ENCODE data around the gene RFC5.

The RFC5 gene

DNA sequence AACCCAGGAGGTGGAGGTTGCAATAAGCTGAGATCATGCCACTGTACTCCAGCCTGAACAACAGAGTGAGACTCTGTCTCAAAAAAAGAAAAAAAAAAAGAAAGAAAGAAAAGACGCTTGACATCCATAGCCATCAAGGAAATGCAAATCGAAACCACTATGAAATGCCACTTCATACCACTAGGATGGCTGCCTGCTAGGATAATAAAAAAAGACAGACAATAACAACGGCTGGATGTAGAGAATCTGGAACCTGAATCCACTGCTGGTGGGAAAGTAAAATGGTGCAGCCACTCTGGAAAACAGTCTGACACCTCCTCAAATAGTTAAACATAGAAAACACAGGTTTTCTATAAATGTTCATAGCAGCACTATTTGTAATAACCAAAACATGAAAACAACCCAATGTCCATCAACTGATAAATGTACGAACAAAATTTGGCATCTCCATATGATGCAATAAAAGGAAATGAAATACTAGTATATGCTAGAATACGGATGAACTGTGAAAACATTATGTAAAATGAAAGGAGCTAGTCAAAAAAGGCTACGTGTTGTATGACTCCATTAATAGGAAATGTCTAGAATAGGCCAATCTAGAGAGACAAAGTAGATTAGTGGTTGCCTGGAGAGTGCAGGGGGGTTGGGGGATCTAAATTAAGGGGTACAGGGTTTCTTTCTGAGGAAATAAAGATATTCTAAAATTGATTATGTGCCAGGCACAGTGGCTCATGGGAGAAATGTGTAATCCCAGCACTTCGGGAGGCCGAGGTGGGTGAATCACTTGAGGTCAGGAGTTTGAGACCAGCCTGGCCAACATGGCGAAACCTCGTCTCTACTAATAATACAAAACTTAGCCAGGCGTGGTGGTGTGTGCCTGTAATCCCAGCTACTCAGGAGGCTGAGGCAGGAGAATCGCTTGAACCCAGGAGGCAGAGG is 34.7 kb downstream of the RFC5 start:
- DNase-seq (ENCODE audit: low read depth in 2 of 3, low spot score in 1 of 3): no peak

DNA sequence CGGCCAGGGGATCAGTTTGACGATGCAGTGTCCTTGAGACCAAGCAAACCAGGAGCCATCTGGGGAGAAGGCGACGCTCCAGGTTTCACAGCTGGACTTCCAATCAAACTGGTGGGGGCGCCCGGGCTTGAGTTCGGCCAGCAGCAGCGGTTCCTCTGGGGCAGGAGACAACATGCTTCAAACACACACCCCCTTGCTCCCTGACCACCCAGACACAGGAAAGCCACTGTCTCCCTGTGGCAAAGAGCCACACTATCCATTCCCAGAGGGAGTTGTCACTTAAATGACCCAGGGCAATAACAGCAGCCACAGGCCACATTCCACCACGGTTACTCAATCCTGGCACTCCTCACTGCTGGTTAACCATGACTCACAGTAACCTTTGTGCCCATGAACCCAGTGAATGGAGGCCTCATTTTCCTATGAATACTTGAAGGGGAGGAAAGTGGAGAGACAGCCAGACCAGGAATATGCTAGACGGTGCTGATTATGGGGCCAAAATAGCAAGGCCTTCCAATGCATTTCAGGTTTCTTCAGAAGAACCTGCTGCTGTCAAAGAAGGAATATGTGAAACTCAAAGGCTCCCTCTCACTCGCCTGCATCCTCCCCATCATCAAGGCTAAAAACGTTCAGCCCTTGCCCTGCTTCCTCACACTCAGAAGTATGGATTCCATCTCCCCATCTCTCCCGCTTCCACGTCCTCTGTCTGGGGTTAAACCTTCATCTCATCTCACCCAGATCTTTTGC is 36.0 kb downstream of the RFC5 start:
- peak in 2 of 3 donors; percentile 42 to 43 for DNase-seq (ENCODE audit: low read depth in 2 of 3, low spot score in 1 of 3)

DNA sequence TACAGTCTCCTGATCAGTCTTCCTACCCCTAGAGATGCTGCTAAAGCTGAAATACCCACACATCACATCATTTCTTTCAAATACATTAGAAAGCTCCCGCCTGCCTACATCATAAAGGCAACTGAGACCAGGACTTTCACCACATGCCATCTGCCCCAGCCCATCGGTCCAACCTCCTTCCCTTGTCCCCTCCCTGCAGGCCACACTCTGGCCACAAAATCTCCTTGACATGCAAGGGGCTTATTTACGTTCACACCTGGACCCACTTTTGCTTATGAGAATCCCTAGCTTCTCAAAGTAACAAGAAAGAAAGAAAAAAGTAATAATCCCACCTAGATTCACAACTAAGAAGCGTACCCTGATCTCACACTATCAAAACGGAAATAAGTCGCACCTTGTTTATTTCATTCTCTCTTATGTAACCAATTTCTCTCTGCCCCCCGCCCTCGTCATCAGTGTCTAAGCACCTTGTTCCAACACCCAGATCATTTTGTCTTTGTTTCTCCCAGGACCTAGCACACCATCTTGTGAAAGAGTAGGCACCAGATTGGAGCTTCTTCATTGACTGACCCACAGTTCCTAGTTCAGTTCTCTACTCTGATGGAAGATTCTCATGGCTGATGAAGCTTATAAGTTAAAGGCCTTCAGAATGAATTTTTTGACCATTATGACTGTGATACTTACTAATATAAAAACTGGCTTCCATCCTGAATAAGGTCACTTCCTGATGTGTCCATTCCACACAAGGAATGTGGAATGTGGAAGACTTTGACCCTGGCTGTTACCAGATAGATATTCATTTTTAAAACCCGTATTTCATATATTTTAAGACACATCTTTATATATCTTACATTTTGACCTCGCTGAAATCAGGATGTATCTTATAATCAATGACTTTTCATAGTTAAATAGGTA is 36.8 kb downstream of the RFC5 start:
- DNase-seq (ENCODE audit: low read depth in 2 of 3, low spot score in 1 of 3): no peak

DNA sequence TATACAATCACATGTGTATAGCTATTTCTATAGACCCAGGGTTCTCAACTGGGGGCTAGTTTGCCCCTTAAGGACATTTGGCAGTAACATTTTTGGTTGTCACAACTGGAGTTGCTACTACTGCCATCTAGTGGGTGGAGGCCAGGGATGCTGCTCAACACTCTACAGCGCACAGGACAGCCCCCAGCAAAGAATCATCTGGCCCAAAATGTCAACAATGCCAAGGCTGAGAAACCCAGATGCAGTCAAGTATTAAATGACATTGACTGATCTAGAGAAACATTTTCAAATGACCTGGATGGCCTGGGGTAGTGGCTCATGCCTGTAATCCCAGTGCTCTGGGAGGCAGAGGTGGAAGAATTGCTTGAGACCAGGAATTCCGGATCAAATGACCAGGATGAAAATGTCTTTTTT is 38.6 kb downstream of the RFC5 start:
- DNase-seq (ENCODE audit: low read depth in 2 of 3, low spot score in 1 of 3): peak; percentile 61 to 82 (median 63)

DNA sequence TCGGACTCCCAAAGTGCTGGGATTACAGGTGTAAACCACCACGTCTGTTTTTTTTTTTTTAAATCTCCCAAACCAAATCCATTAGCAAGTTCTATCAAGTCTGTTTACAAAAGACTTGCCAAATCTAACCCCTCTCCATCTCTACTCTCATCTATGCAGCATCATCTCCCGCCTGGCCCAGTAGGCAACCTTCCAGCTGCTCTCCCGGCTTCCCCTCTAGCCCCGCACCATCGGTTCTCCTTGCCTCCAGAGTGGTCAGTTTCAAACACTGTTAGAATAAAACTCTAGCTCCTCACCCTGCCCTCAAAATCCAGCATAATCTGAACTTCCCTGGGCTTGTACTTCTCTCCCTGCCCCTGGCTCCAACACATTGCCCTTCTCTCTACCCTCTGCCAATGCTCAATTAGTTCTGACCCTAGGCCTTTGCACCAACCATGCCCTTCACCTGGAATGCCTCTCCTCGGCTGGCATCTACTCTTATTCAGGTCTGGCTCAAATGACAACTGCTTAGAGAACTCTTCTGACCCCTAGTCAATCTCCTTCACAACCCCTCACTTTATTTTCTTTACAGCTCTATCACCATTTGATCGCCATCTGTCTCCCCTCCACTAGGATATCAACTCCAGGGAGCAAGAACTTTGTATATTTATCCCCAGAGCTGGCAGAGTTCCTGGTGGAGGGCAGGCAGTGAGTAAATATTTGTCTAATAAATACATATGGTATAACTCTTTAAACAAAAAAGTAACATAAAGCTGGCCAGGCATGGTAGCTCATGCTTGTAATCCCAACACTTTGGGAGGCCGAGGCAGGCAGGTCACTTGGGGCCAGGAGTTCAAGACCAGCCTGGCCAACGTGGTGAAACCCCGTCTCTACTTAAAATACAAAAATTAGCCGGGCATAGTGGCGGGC is 39.6 kb downstream of the RFC5 start:
- no peak for DNase-seq (ENCODE audit: low read depth in 2 of 3, low spot score in 1 of 3)

DNA sequence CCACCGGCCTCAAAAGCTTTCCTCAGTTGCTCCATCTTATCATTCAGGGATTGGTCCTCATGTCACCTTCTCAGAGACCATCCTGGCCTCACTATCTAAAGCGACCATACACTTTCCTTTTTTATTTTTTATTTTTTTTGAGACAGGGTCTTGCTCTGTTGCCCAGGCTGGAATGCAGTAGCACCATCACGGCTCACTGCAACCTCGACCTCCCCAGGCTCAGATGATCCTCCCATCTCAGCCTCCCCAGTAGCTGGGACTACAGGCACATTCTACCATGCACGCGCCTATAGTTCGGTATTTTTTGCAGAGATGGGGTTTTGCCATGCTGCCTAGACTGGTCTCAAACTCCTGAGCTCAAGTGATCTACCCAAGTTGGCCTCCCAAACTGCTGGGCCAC is 41.7 kb downstream of the RFC5 start:
- DNase-seq (ENCODE audit: low read depth in 2 of 3, low spot score in 1 of 3): no peak

DNA sequence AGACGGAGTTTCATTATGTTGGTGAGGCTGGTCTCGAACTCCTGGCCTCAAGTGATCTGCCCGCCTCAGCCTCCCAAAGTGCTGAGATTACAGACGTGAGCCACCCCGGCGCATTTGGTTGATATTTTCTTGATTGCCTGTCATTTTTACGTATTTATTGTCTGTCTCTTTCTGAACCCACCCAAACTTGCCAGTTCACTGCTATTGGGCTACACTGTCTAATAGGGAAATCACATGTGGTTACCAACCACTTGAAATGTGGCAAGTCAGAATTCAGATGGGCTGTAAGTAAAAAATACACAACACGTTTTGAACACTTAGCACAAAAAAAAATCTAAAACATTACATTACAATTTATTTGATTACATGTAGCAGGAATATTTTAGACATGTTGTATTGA is 42.4 kb downstream of the RFC5 start:
- no peak for DNase-seq (ENCODE audit: low read depth in 2 of 3, low spot score in 1 of 3)

DNA sequence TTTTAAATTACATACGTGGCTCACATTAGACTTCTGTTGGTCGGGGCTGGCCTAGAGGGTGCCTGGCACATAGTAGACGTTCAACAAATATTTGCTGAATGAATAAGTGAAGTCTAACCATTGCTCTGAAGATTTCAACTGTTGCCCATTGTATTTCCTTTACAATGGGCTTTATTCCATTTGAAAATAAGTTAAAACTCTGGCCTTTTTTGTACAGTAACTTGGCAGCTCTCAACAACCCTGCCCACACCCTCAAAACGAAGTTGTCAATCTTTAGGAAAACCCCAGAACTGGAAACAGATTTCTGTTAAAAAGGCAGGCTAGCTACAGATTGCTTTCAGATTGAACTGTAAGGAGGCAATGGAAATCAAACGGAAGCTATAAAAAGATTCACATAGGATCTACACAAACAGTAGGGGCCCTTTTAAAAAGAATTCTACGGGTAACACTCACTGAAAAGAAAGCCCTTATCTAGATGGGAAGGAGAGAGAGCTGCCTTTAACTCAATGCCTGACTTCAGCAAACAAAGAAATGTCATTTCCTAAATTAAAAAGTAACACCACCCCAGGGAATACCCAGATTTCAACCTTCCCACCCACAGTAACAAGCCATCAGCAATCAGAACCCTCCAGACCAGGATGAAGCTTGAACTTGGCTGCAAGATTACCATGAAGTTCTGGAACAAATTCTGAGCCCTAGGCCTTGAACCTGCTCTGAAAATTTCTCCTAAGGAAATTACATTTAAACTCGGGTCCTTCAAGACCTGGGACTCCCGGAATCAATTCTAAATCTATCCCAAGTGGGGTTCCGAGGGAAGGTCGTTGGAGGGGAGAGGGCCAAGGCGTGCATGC is 43.1 kb downstream of the RFC5 start:
- DNase-seq (ENCODE audit: low read depth in 2 of 3, low spot score in 1 of 3): no peak

DNA sequence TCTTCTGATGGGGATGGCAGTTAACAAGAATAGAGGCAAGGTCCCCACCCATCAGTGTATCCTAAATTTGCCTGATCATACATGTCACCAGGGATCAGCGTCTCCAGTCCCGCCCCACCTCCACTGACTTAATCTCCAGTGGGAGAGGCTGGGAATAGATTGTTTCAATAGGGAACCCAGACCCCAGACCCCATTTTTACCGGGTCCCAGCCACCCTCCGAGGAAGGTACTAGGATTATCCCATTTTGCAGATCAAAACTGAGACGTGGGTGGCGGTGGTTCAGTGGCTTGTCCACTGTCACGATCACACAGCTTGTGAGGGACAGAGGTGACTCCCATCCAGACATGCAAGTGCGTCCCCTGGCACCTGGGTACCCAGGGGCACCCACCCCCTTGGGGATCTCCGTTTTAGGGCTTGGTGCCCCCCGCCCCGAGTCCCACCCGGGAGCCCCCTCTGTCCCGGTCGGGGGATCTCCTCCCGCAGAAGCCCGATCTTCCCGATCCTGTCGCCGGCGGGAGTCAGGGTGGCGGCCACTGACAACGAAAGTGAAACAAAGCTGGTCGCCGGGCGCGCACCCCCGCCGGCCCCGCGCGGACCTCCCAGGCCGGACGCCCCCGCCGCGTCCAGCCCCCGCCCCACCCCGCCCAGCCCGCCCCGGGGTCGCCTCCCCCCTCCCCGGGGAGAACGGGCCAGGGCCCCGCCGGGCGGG is 44.0 kb downstream of the RFC5 start:
- DNase-seq (ENCODE audit: low read depth in 2 of 3, low spot score in 1 of 3): no peak

DNA sequence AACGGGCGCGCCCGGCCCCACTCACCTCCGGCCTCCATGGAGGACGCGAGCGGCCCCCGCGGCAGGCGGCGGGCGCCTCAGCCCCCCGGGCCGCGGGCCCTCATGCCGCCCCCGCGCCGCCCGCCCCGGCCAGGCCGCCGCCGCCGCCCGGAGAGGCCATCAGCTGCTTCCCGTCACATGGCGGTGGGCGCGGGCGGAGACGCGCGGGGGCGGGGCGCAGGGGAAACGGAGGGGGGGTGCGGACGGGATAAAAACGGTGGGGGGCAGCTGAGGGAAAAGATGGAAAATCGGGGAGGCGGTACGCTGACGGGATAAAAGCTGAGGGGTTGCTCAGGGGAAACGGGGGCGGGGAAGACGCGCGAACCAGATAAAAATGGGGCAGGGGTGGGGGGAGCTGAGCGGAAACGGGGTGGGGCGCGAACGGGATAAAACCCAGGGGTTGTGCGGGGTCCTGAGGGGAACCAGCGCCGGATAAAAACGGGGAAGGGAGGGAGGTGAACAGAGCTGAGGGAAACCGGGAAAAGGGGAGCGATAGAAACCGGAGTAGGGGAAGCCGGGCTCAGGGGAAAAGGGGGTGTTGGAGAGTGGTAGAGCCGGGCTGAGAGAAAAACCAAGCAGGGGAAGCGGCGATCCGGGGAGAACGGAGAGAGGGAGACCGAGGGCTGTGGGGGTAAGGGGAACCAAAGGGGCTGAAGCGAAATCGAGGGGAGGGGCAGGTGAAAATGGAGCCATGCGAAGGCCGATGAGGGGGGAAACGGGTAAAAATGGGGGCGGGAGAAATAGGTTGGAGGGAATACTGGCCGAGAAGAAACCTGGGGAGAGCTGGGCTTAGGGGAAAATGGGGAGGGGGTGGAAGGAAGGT is 44.7 kb downstream of the RFC5 start, which contains the start of gene WSB2:
Gene WSB2, minus strand, starts transcription at position 169 of the 862 bp plus-strand sequence. Its CDS starts 131 bp downstream, at position 38.
- peak in 1 of 3 donors; percentile 53 for DNase-seq (ENCODE audit: low read depth in 2 of 3, low spot score in 1 of 3)

DNA sequence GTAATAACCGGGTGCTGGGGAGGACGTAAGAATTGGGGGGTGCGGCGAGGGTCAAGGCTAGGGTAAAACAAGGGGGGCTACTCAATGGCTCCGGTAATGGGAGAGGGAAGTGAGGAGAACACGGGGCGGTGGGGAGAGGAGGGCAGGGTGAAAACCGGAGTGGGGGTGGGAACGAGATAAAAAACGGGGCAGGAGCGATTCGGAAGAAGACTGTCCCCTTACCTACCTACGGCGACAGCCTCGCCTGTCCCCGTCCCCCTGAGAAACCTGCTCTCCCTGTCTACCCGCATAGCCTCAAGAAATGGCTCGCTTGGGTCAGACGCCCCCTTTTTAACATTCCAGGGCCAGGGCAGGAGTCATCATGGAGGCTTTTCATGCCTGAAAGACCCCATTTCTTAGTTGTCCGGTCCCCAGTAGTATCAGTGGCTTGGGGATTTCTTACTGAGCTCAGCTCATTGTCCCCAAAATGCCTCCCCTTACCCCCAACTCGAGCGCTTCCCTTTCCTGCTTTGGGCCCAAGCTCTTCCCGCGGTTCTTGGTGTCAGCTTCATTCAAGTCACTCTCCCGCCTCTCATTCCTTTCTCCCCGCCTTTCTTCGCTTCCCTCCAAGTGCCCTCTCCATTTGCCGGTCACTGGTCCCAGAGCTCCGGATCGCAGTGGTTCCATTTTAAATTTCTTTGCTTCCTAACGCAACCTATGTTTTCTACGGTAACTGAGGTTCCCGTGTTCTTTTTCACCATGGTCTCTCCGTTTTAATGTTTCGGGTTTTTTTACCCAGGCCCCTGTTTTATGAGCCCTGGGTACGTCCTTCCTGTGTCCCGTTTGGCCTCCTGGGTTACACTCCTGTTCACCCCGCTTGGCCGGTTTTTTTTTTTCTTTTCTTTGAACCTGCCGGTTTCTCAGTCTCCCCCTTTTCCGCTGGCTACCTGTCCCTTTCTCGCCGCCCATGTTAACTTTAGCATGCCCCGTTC is 45.7 kb downstream of the RFC5 start:
- no peak for DNase-seq (ENCODE audit: low read depth in 2 of 3, low spot score in 1 of 3)

DNA sequence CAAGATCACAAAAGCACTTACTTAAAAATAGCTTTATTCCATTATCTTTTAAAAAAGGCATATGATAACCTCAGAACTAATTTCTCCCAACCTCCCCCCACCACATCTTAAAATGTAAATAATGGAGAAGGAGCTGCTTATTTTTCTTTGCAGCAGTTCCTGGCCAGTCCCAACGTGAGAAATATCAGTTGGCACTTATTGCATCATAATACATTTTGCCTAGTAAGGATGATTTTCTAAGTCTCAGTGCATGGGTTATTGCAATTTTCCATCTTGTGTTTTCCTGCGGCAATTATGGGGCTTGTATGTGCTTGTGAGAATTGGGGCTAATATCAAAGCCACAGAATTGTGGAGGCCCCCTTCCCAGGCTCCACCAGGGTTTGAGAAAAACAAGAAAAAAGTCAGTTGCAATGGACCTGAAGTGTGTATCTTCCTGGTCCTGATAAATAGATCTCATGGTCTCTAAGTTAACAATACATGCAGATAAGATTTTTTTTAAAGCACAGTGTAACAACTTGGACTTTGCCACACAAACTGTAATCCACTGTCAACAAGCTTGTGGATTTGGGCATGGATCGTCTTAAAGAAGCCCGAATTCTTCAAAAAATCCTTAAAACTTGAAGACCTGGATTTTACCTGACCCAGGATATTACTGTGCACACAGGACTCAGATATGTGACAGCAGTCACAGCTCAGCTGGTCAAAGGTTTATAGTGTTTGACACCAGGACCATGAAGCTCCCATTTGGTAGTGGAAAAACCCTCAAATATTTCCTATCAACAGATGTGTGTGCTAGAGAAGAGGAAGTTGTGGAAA is 47.3 kb downstream of the RFC5 start:
- no peak for DNase-seq (ENCODE audit: low read depth in 2 of 3, low spot score in 1 of 3)

DNA sequence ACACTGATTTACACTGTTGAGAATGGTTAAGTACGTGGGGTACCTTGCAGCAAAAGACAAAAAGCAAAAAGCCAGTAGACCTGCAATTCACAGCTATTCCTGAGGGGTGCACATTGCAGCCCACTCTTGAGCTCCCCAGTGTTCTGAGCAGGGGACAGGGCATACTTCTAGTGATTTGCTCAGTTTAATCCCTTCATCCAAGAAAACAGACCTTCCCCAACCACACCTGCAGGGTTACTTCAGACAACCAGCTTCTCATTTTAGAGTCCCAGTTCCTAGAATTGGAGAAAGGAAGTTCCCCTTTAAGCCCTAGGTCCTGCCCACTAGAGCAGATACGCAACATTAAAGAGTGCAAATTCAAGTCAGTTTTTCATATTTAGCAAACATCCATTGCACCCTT is 48.1 kb downstream of the RFC5 start:
- DNase-seq (ENCODE audit: low read depth in 2 of 3, low spot score in 1 of 3): no peak

DNA sequence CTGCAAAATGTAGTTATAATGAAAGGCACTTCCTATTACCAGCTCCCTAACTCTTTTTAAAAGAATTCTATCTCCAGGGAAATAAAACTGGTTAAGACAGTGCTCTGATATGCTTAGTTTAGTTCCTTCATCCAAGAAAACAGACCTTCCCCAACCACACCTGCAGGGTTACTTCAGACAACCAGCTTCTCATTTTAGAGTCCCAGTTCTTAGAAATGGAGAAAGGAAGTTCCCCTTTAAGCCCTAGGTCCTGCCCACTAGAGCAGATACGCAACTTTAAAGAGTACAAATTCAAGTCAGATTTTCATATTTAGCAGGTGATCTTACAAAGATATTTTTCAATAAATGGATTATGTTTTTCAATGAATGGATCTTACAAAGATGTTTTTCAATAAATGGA is 48.9 kb downstream of the RFC5 start:
- DNase-seq (ENCODE audit: low read depth in 2 of 3, low spot score in 1 of 3): no peak

DNA sequence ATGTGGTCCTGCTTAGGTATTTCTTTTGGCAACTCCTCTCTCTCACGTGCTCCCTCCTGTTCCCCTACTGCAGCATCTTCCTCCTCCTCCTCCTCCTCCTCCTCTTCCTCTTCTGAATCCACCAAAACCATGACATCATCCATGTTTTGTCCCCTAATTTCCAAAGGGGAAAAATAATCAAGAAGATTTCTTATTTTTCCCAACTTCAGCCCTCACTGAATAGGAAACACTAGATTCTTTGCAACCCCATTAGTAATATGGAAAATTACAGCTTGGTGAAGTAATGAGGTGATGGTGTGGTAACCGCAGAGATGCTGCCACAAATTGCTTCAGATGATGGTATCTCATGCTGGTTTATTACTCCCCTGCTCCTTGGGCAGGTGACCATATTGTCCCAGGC is 51.9 kb downstream of the RFC5 start:
- DNase-seq (ENCODE audit: low read depth in 2 of 3, low spot score in 1 of 3): no peak

DNA sequence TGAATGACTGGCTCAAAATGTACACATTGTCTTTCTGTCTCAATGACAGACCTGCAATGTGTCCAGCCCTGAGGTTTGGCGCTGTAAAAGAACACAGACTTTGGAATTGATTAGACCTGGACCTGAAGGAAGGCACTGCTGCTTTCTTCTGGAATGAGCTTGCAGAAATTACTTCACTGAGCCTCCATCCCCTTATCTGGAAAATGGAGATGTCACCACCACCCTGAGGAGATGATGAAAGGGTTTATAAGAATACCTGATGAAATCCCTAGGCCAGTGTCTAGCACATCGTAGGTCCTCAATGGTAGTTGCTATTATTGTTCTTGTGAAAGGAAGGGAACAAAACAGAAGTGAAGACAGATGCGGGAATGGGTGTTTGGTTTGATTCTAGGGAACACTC is 54.1 kb downstream of the RFC5 start:
- DNase-seq (ENCODE audit: low read depth in 2 of 3, low spot score in 1 of 3): no peak
